ENCODE results near the gene RCVRN.

RCVRN gene

DNA sequence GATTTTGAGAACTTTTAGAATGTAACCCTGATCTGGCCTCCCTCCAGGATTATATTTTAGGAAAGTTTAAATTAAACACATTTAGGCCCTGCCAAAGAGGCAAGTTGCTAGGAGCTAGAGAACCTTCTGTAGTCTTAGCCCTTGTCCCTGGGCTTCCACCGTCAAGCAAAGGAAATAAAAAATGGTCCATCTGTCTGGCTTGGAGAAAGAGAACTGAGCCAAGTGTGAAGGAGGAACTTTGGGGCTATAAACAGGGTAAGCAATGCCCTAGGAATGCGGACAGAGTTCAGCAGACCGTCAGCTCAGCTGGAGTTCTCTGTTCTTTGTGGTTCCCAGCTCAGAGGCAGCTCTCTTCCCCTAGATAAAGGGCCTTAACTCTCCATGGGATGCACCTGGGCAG is 29.6 kb downstream of the RCVRN start:
- H3K4me1 ChIP-seq (ENCODE audit: control extremely low read depth in 1 of 4, control insufficient read depth in 4 of 4, insufficient read depth in 4 of 4, low read length in 3 of 4), result no peaks in the 10 kb centered on the region
- no peak overlapping the region for H3K4me3 ChIP-seq (ENCODE audit: control insufficient read depth in 1 of 7, extremely low read depth in 1 of 7, insufficient read depth in 4 of 7, low read depth in 2 of 7, low read length in 6 of 7)
- 34% methylated on average over 3 of the region's 3 CpGs for WGBS (ENCODE audit: insufficient coverage)
- no peak overlapping the region for H3K27ac ChIP-seq (ENCODE audit: insufficient read depth in 1 of 2, low read depth in 1 of 2, low read length in 2 of 2, poor library complexity in 1 of 2, severe bottlenecking in 2 of 2)
- no peaks in the 10 kb centered on the region for H3K36me3 ChIP-seq (ENCODE audit: control insufficient read depth in 4 of 4, insufficient read depth in 4 of 4, low read length in 3 of 4)
- ChIA-PET CTCF (no interaction called here), POLR2A (no interaction called here)
- DNase-seq, result no peak
- peaks cover 0 to 4% (median 4%) of the 10 kb centered on the region in 5 experiments for H3K27me3 ChIP-seq (replicated peaks in 2 of 5; ENCODE audit: control insufficient read depth in 4 of 5, insufficient read depth in 5 of 5, low read length in 4 of 5)
- no peaks in the 10 kb centered on the region for H3K9me3 ChIP-seq (ENCODE audit: control extremely low read depth in 1 of 5, control insufficient read depth in 4 of 5, insufficient read depth in 2 of 5, low read depth in 1 of 5, low read length in 4 of 5)

DNA sequence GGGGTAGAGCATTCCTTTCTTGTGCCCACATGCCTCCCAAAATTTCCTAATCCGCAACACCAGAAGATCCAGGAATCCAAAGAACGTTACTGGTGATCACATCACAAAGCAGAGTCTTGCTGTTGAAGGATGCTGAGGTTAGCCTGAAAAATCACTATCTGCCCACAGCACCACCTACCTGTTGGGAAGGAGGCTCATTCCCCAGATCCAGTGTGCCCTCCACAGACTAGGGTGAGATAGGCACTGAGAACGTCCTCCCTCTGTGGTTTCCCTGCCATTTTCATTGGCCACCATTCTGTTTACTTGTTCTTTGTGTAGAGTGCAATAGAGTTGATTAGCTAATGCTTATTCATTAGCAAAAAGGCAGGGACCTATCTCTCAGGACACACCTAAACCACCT is 30.3 kb downstream of the RCVRN start:
- Histone ChIP-seq H3K4me3 (ENCODE audit: control insufficient read depth in 1 of 7, extremely low read depth in 1 of 7, insufficient read depth in 4 of 7, low read depth in 2 of 7, low read length in 6 of 7) (no peak overlapping the region), H3K4me1 (ENCODE audit: control extremely low read depth in 1 of 4, control insufficient read depth in 4 of 4, insufficient read depth in 4 of 4, low read length in 3 of 4) (no peaks in the 10 kb centered on the region), H3K36me3 (ENCODE audit: control insufficient read depth in 4 of 4, insufficient read depth in 4 of 4, low read length in 3 of 4) (no peaks in the 10 kb centered on the region), H3K9me3 (ENCODE audit: control extremely low read depth in 1 of 5, control insufficient read depth in 4 of 5, insufficient read depth in 2 of 5, low read depth in 1 of 5, low read length in 4 of 5) (no peaks in the 10 kb centered on the region), H3K27me3 (replicated peaks in 2 of 5; ENCODE audit: control insufficient read depth in 4 of 5, insufficient read depth in 5 of 5, low read length in 4 of 5) (peaks cover 0 to 4% (median 4%) of the 10 kb centered on the region in 5 experiments), H3K27ac (ENCODE audit: insufficient read depth in 1 of 2, low read depth in 1 of 2, low read length in 2 of 2, poor library complexity in 1 of 2, severe bottlenecking in 2 of 2) (no peak overlapping the region)
- DNase-seq, result no peak
- ChIA-PET CTCF (no interaction called here), POLR2A (no interaction called here)
- 91% methylated on average over 1 of the region's 3 CpGs for WGBS (ENCODE audit: insufficient coverage)

DNA sequence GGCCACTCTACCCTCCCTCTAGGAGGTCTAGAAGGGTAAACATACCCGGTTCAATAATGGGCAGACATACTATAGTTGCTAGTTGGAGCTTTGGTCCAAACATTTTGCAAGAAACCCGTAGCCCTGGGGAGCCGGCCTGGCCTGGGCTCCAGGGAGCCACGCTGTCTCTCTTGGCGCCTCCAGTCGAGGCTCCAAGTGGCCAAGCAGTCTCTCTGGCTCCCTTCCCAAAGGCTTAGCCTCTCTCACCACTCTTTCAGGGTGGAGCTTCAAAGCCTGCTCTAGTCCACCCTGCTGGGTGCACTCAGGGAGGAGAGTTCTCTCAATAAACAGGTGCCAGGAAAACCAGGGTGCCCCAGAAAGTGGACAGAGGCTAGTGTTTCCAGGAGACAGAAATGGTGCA is 32.2 kb downstream of the RCVRN start:
- 77% methylated on average over 6 of the region's 6 CpGs for WGBS (ENCODE audit: insufficient coverage)
- no peak overlapping the region for H3K27ac ChIP-seq (ENCODE audit: insufficient read depth in 1 of 2, low read depth in 1 of 2, low read length in 2 of 2, poor library complexity in 1 of 2, severe bottlenecking in 2 of 2)
- ChIA-PET POLR2A (no interaction called here), CTCF (no interaction called here)
- H3K27me3 ChIP-seq (replicated peaks in 2 of 5; ENCODE audit: control insufficient read depth in 4 of 5, insufficient read depth in 5 of 5, low read length in 4 of 5), result peaks cover 0 to 4% (median 4%) of the 10 kb centered on the region in 5 experiments
- no peaks in the 10 kb centered on the region for H3K9me3 ChIP-seq (ENCODE audit: control extremely low read depth in 1 of 5, control insufficient read depth in 4 of 5, insufficient read depth in 2 of 5, low read depth in 1 of 5, low read length in 4 of 5)
- no peak for DNase-seq
- H3K36me3 ChIP-seq (ENCODE audit: control insufficient read depth in 4 of 4, insufficient read depth in 4 of 4, low read length in 3 of 4), result no peaks in the 10 kb centered on the region
- no peak overlapping the region for H3K4me3 ChIP-seq (ENCODE audit: control insufficient read depth in 1 of 7, extremely low read depth in 1 of 7, insufficient read depth in 4 of 7, low read depth in 2 of 7, low read length in 6 of 7)
- H3K4me1 ChIP-seq (ENCODE audit: control extremely low read depth in 1 of 4, control insufficient read depth in 4 of 4, insufficient read depth in 4 of 4, low read length in 3 of 4), result no peaks in the 10 kb centered on the region

DNA sequence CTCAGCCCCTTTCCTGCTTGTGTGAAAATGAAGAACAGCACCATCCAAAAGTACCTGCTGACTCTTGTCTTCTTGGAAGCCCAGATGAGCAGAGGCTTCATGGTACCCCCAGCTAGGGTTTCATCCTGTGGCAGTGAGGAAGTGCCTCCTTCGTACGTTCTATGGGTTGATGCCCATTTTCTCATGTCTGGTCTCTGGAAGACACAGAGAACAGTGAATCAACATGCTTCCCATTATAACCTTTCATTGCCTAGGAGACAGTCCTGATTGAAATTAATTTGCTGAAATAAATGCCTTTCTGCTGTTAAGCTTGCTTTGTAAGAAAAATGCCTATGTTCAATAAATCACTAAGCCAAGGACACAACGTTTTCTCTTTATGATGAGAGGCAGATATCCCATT is 36.5 kb downstream of the RCVRN start:
- POLR2A ChIA-PET, result no interaction called here
- no peaks in the 10 kb centered on the region for H3K36me3 ChIP-seq (ENCODE audit: control insufficient read depth in 4 of 4, insufficient read depth in 4 of 4, low read length in 3 of 4)
- peaks cover 0 to 4% (median 0%) of the 10 kb centered on the region in 5 experiments for H3K27me3 ChIP-seq (replicated peaks in 2 of 5; ENCODE audit: control insufficient read depth in 4 of 5, insufficient read depth in 5 of 5, low read length in 4 of 5)
- no peak overlapping the region for H3K4me3 ChIP-seq (ENCODE audit: control insufficient read depth in 1 of 7, extremely low read depth in 1 of 7, insufficient read depth in 4 of 7, low read depth in 2 of 7, low read length in 6 of 7)
- no peak overlapping the region for H3K27ac ChIP-seq (ENCODE audit: insufficient read depth in 1 of 2, low read depth in 1 of 2, low read length in 2 of 2, poor library complexity in 1 of 2, severe bottlenecking in 2 of 2)
- H3K4me1 ChIP-seq (ENCODE audit: control extremely low read depth in 1 of 4, control insufficient read depth in 4 of 4, insufficient read depth in 4 of 4, low read length in 3 of 4), result no peaks in the 10 kb centered on the region
- peaks cover 0 to 3% (median 0%) of the 10 kb centered on the region in 5 experiments for H3K9me3 ChIP-seq (ENCODE audit: control extremely low read depth in 1 of 5, control insufficient read depth in 4 of 5, insufficient read depth in 2 of 5, low read depth in 1 of 5, low read length in 4 of 5)
- CTCF ChIA-PET, result no interaction called here
- no peak for DNase-seq
- 100% methylated on average over 2 of the region's 3 CpGs for WGBS (ENCODE audit: insufficient coverage)

DNA sequence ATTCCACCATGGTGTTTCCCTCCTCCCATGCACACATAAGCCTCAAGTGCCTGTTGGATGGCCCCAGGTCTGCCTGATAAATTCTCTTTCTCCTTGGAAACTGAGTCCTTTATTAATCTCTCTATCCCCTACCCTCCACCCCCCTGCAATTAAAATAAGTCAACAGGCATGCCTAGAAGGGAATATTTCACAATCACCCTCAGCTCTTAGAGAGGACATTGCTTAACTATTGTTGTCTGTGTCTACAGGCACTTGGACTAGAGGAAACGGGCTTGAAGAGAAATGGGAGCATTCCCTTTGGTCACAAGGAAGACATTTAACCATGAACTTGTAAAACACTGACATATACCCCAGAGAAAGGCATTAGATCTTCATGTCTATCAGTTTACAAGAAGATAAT is 39.5 kb downstream of the RCVRN start:
- DNase-seq, result no peak
- no peak overlapping the region for H3K27ac ChIP-seq (ENCODE audit: insufficient read depth in 1 of 2, low read depth in 1 of 2, low read length in 2 of 2, poor library complexity in 1 of 2, severe bottlenecking in 2 of 2)
- H3K36me3 ChIP-seq (ENCODE audit: control insufficient read depth in 4 of 4, insufficient read depth in 4 of 4, low read length in 3 of 4), result no peaks in the 10 kb centered on the region
- CTCF ChIA-PET, result no interaction called here
- H3K9me3 ChIP-seq (ENCODE audit: control extremely low read depth in 1 of 5, control insufficient read depth in 4 of 5, insufficient read depth in 2 of 5, low read depth in 1 of 5, low read length in 4 of 5), result peaks cover 0 to 5% (median 0%) of the 10 kb centered on the region in 5 experiments
- WGBS (ENCODE audit: insufficient coverage), result no CpG with 5 or more reads among the region's 1 CpG
- H3K4me3 ChIP-seq (ENCODE audit: control insufficient read depth in 1 of 7, extremely low read depth in 1 of 7, insufficient read depth in 4 of 7, low read depth in 2 of 7, low read length in 6 of 7), result no peak overlapping the region
- POLR2A ChIA-PET, result no interaction called here
- no peaks in the 10 kb centered on the region for H3K4me1 ChIP-seq (ENCODE audit: control extremely low read depth in 1 of 4, control insufficient read depth in 4 of 4, insufficient read depth in 4 of 4, low read length in 3 of 4)
- peaks cover 0 to 6% (median 0%) of the 10 kb centered on the region in 5 experiments for H3K27me3 ChIP-seq (replicated peaks in 2 of 5; ENCODE audit: control insufficient read depth in 4 of 5, insufficient read depth in 5 of 5, low read length in 4 of 5)

DNA sequence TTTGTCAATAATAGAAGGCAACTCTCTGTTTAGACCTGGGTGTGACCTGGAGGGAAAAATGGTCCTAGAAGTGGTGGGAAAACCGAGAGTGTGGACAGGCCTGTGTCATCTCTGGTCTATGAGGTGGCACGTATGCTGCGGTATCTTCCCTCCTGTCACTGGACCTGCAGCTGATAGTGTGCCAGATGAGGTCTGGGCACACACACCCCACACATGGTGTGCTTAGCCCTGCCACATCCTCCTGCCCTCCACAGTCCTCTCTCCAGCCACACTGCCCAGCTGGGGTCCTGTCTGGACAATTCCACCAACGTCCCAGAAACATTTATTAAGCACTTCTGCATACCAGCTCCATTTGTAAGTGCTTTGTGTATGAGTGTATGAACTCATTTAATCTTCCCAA is 42.1 kb downstream of the RCVRN start:
- WGBS (ENCODE audit: insufficient coverage), result 77% methylated on average over 3 of the region's 4 CpGs
- H3K27me3 ChIP-seq (replicated peaks in 2 of 5; ENCODE audit: control insufficient read depth in 4 of 5, insufficient read depth in 5 of 5, low read length in 4 of 5), result peaks cover 0 to 6% (median 0%) of the 10 kb centered on the region in 5 experiments
- POLR2A ChIA-PET, result no interaction called here
- no peak for DNase-seq
- no peak overlapping the region for H3K4me3 ChIP-seq (ENCODE audit: control insufficient read depth in 1 of 7, extremely low read depth in 1 of 7, insufficient read depth in 4 of 7, low read depth in 2 of 7, low read length in 6 of 7)
- no peaks in the 10 kb centered on the region for H3K36me3 ChIP-seq (ENCODE audit: control insufficient read depth in 4 of 4, insufficient read depth in 4 of 4, low read length in 3 of 4)
- CTCF ChIA-PET, result no interaction called here
- peaks cover 0 to 7% (median 2%) of the 10 kb centered on the region in 5 experiments for H3K9me3 ChIP-seq (ENCODE audit: control extremely low read depth in 1 of 5, control insufficient read depth in 4 of 5, insufficient read depth in 2 of 5, low read depth in 1 of 5, low read length in 4 of 5)
- no peak overlapping the region for H3K27ac ChIP-seq (ENCODE audit: insufficient read depth in 1 of 2, low read depth in 1 of 2, low read length in 2 of 2, poor library complexity in 1 of 2, severe bottlenecking in 2 of 2)
- no peaks in the 10 kb centered on the region for H3K4me1 ChIP-seq (ENCODE audit: control extremely low read depth in 1 of 4, control insufficient read depth in 4 of 4, insufficient read depth in 4 of 4, low read length in 3 of 4)

DNA sequence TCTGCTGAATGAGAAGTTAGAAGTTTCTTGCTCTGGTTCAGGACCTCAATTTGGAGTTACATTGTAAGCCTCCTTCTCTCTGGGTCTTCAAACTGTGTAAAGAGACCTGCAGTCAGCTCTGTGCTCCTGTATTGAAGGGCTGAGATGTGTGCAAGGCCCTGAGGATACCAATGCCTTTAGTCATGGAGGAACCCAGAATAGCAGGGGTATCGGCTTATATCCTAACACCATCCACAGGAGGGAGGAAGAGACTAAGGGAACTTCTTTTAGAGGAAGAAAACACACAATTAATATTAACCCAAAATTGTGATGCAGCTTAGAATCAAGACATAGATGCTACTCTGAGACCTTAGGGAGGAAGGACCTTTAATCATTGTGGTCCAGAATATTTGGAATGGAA is 42.9 kb downstream of the RCVRN start:
- no peaks in the 10 kb centered on the region for H3K4me1 ChIP-seq (ENCODE audit: control extremely low read depth in 1 of 4, control insufficient read depth in 4 of 4, insufficient read depth in 4 of 4, low read length in 3 of 4)
- ChIA-PET CTCF (no interaction called here), POLR2A (no interaction called here)
- no peaks in the 10 kb centered on the region for H3K36me3 ChIP-seq (ENCODE audit: control insufficient read depth in 4 of 4, insufficient read depth in 4 of 4, low read length in 3 of 4)
- DNase-seq, result no peak
- H3K27ac ChIP-seq (ENCODE audit: insufficient read depth in 1 of 2, low read depth in 1 of 2, low read length in 2 of 2, poor library complexity in 1 of 2, severe bottlenecking in 2 of 2), result no peak overlapping the region
- no peak overlapping the region for H3K4me3 ChIP-seq (ENCODE audit: control insufficient read depth in 1 of 7, extremely low read depth in 1 of 7, insufficient read depth in 4 of 7, low read depth in 2 of 7, low read length in 6 of 7)
- WGBS (ENCODE audit: insufficient coverage), result no CpG with 5 or more reads among the region's 1 CpG
- H3K9me3 ChIP-seq (ENCODE audit: control extremely low read depth in 1 of 5, control insufficient read depth in 4 of 5, insufficient read depth in 2 of 5, low read depth in 1 of 5, low read length in 4 of 5), result peaks cover 0 to 11% (median 2%) of the 10 kb centered on the region in 5 experiments
- peaks cover 0 to 6% (median 0%) of the 10 kb centered on the region in 5 experiments for H3K27me3 ChIP-seq (replicated peaks in 2 of 5; ENCODE audit: control insufficient read depth in 4 of 5, insufficient read depth in 5 of 5, low read length in 4 of 5)

Measured in common myeloid progenitor, CD34-positive (primary cell).